Right lobe of liver (tissue), 6 donors: ENCODE data around the gene PCSK9. TPM values are rescaled to one million over a fixed set of nuclear protein-coding genes. Genes with fewer than 3 reads are reported as not detected.

ENCODE experiments used
- ATAC-seq, 4 donors: fragments of 200-7000 bp; cut with Tn5 transposase; one replicate each; pipeline ENCODE4 v1.9.1; 2020; ENCODE audit warnings: mild to moderate bottlenecking in 4 of 4, moderate library complexity in 4 of 4
- DNase-seq, 3 donors: peaks; one replicate each; pipeline ENCODE4 v3.0.0-alpha.2; 2020
- H3K27ac ChIP-seq, 3 donors: fragments of 200-600 bp; one replicate each; pipeline ENCODE4 v1.8.0; 2022
- H3K27me3 ChIP-seq, 2 donors: fragments of 200-600 bp; one replicate each; pipeline ENCODE4 v1.8.0; 2022
- H3K36me3 ChIP-seq, 4 donors: fragments of 200-600 bp; sonication (generic) in 1 of 4; one replicate each; pipeline versions ENCODE4 v1.5.1 to v1.8.0; 2017 to 2022; ENCODE audit warnings: control low read depth in 1 of 4
- H3K4me1 ChIP-seq, 4 donors: fragments of 200-600 bp; sonication (generic) in 1 of 4; one replicate each; pipeline versions ENCODE4 v1.5.1 to v1.8.0; 2017 to 2022; ENCODE audit warnings: control low read depth in 1 of 4
- H3K4me3 ChIP-seq, 3 donors: fragments of 200-600 bp; one replicate each; pipeline ENCODE4 v1.8.0; 2022
- H3K9me3 ChIP-seq, 4 donors: fragments of 200-600 bp; sonication (generic) in 1 of 4; one replicate each; pipeline versions ENCODE4 v1.5.1 to v1.8.0; 2017 to 2022; ENCODE audit warnings: control low read depth in 1 of 4
- POLR2A ChIP-seq: fragments of 450-650 bp; IDR thresholded peaks from one replicate; pipeline ENCODE4 v1.6.1; 2017; ENCODE audit warnings: antibody characterized with exemption, mild to moderate bottlenecking
- WGBS: methylation state at CpG from one replicate; pipeline ENCODE4 v1.1.6; 2018; ENCODE audit warnings: low coverage, low lambda C conversion rate; ENCODE audit not compliant: insufficient coverage; ENCODE audit errors: missing lambda C conversion rate; 5-methylcytosine and 5-hydroxymethylcytosine counted together
- intact Hi-C, 2 donors: fragments of 100-400 bp; cut with DNase I; formaldehyde crosslinking; loops; one replicate each; pipeline versions ENCODE4 v1.11.2 to v1.14.1; 2022
- total RNA-seq, 6 experiments: library from RNA; depleted of rRNA in 2 of 6; stranded (reverse); fragments of >200 nt in 2 of 6; fragmentation: NEBNext Ultra II Directional in 3 of 6; extraction: Animal tissue kit (Norgen Biotek cat#: 25700) in 3 of 6; gene quantifications; one replicate each; pipeline versions ENCODE4 v1.1.0 to v1.2.4, GENCODE V29; 2016 to 2023
- TF ChIP-seq, protein P1 (sequence below), 4 donors: fragments of 200-600 bp in 3 of 4; fragments of 450-650 bp in 1 of 4; IDR thresholded peaks; one replicate each; pipeline versions ENCODE4 v1.5.1 to v1.8.0; 2016 to 2022; ENCODE audit warnings: antibody characterized with exemption in 4 of 4, mild to moderate bottlenecking in 2 of 4
- donor health status: DM: no; HTN: yes; CAD: no.
- donor health status: DM: no; HTN: no; CAD: no.
- donor health status: DM: no; HTN: no; CAD: no.
- donor health status: DM: no; HTN: yes; CAD: no.
- donor health status: DM: no; HTN: yes; CAD: no.

PCSK9 gene
- total RNA-seq, 6 experiments from 2014 or later, result 16.4 to 41.4 (median 31.3) TPM

GRCh38 chr1:55059302-55060132 is 20.2 kb downstream of the PCSK9 start:
- DNase-seq, result no peak
- 60% methylated on average over 4 of the region's 14 CpGs for WGBS
- TF ChIP-seq, protein P1, sequence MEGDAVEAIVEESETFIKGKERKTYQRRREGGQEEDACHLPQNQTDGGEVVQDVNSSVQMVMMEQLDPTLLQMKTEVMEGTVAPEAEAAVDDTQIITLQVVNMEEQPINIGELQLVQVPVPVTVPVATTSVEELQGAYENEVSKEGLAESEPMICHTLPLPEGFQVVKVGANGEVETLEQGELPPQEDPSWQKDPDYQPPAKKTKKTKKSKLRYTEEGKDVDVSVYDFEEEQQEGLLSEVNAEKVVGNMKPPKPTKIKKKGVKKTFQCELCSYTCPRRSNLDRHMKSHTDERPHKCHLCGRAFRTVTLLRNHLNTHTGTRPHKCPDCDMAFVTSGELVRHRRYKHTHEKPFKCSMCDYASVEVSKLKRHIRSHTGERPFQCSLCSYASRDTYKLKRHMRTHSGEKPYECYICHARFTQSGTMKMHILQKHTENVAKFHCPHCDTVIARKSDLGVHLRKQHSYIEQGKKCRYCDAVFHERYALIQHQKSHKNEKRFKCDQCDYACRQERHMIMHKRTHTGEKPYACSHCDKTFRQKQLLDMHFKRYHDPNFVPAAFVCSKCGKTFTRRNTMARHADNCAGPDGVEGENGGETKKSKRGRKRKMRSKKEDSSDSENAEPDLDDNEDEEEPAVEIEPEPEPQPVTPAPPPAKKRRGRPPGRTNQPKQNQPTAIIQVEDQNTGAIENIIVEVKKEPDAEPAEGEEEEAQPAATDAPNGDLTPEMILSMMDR (IDR thresholded peaks at IDR 0.05), result no peak
- no peak for TF ChIP-seq POLR2A
- H3K27ac ChIP-seq, result no peak overlapping the region
- no peak for ATAC-seq
- H3K36me3 ChIP-seq, result peaks cover 0 to 69% (median 28%) of the 10 kb centered on the region in 4 donors
- no peaks in the 10 kb centered on the region for H3K9me3 ChIP-seq
- H3K27me3 ChIP-seq, result no peaks in the 10 kb centered on the region
- peaks cover 0 to 38% (median 14%) of the 10 kb centered on the region in 4 donors for H3K4me1 ChIP-seq
- intact Hi-C loops, result no loop called here
- no peak overlapping the region for H3K4me3 ChIP-seq

DNA sequence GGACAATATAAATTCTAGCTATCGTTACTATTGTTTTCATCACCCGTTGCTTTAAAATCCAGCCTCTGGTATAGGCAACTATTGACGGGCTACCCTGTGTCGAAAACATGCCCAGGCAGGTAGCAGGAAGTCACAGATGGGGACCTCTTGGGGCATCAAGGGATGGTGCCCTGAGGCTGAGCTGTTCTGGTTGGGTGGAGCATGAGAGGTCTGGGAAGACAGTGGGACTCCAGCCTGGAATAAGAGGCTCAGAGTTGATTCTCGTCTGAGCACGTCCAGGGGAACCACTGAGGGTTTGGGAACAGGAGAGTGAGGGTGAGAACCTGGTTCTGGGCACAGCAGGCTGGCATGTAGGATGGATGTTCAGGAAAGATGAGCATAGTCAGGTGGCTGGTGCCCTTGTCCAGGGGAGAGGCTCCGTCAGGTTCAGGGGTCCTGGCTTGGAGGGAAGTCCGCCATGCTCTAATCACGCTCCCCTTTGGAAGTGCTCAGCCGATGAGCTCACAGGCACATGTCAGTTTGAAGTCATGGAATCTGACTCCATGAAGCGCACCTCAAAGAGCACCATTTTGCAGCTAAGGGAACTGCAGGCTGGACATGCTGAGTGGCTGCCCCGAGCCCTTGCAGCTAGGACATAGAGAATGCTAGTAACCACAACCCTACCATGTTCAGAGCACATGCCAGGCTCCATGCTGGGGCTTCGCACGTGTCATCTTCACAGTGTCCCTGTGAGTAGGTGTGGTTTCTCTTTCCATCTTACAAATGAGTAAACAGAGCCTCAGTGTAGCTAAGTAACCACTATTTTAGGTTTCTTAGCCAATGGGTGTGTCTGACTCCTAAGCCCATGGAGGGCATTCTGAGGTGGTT is 21.0 kb downstream of the PCSK9 start:
- Histone ChIP-seq H3K9me3 (no peaks in the 10 kb centered on the region), H3K36me3 (peaks cover 0 to 69% (median 28%) of the 10 kb centered on the region in 4 donors), H3K4me1 (peaks cover 0 to 38% (median 11%) of the 10 kb centered on the region in 4 donors), H3K4me3 (no peak overlapping the region), H3K27me3 (no peaks in the 10 kb centered on the region), H3K27ac (no peak overlapping the region)
- TF ChIP-seq, protein P1 (IDR thresholded peaks at IDR 0.05), result no peak
- no peak for TF ChIP-seq POLR2A
- ATAC-seq, result no peak
- intact Hi-C loops, result no loop called here
- no peak for DNase-seq
- 92% methylated on average over 8 of the region's 14 CpGs for WGBS

DNA sequence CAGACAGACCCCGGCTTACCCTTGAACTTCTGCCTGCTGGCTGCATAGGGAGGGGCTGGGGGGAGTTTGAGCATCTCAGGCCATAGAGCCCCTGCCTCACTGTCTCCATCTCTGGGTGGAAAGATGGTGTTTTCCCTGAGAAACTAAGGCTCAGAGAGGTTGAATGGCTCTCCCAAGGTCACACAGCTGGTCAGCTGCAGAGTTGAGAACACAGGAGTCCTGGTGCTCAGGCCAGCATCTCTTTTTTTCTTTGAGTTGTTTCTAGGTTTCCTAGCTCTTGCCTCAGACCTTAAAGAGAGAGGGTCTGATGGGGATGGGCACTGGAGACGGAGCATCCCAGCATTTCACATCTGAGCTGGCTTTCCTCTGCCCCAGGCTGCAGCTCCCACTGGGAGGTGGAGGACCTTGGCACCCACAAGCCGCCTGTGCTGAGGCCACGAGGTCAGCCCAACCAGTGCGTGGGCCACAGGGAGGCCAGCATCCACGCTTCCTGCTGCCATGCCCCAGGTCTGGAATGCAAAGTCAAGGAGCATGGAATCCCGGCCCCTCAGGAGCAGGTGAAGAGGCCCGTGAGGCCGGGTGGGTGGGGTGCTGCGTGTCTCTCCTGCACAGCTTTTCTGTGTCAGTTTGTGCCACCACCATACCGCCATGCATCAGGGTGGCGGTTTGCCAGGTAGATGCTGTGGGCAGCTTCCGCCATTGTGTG is 21.8 kb downstream of the PCSK9 start:
- TF ChIP-seq, protein P1 (IDR thresholded peaks at IDR 0.05), result no peak
- TF ChIP-seq POLR2A, result no peak
- peak in 1 of 3 donors; percentile 45 for DNase-seq
- WGBS, result 55% methylated on average over 6 of the region's 13 CpGs
- Histone ChIP-seq H3K4me3 (no peak overlapping the region), H3K27me3 (no peaks in the 10 kb centered on the region), H3K4me1 (peaks cover 0 to 40% (median 9%) of the 10 kb centered on the region in 4 donors), H3K27ac (no peak overlapping the region), H3K9me3 (no peaks in the 10 kb centered on the region), H3K36me3 (peaks cover 0 to 72% (median 25%) of the 10 kb centered on the region in 4 donors)
- no peak for ATAC-seq
- intact Hi-C loops, result no loop called here

- Histone ChIP-seq H3K9me3 (no peaks in the 10 kb centered on the region), H3K4me1 (peaks cover 0 to 46% (median 9%) of the 10 kb centered on the region in 4 donors), H3K27me3 (no peaks in the 10 kb centered on the region), H3K4me3 (no peak overlapping the region), H3K27ac (no peak overlapping the region), H3K36me3 (peaks cover 0 to 74% (median 24%) of the 10 kb centered on the region in 4 donors)
- DNase-seq (no peak), ATAC-seq (no peak)
- WGBS, result 83% methylated on average over 2 of the region's 4 CpGs
- intact Hi-C loops, result no loop called here
- TF ChIP-seq, protein P1 (IDR thresholded peaks at IDR 0.05), result no peak
- no peak for TF ChIP-seq POLR2A
These were observed 22.5 kb downstream of the PCSK9 start for GRCh38 chr1:55061706-55062321.
